Smooth muscle cell (in vitro differentiated cells): ENCODE data around the gene RGS12. TPM values are rescaled to one million over a fixed set of nuclear protein-coding genes. Genes with fewer than 3 reads are reported as not detected.

Experiments used
- DNase-seq: peaks from one replicate; lab custom pipeline; 2025; ENCODE audit not compliant: unreplicated experiment; lab: John Stamatoyannopoulos, UW
- H2AFZ ChIP-seq: fragments of 200-600 bp; sonication (generic); 2 replicates; pipeline ENCODE4 v1.6.0; 2016; ENCODE audit warnings: antibody characterized with exemption, low read depth, mild to moderate bottlenecking
- H3F3A ChIP-seq: fragments of 200-600 bp; sonication (generic); 2 replicates; pipeline ENCODE4 v1.6.0; 2017; ENCODE audit warnings: antibody characterized with exemption, low read depth
- H3K27ac ChIP-seq: fragments of 200-600 bp; sonication (generic); 2 replicates; pipeline ENCODE4 v1.5.1; 2016; ENCODE audit warnings: low read depth, mild to moderate bottlenecking
- H3K27me3 ChIP-seq: fragments of 200-600 bp; sonication (generic); 2 replicates; pipeline ENCODE4 v1.6.1; 2016; ENCODE audit warnings: low read depth, mild to moderate bottlenecking
- H3K36me3 ChIP-seq: fragments of 200-600 bp; sonication (generic); 2 replicates; pipeline ENCODE4 v1.5.1; 2016; ENCODE audit warnings: low read depth
- H3K4me1 ChIP-seq: fragments of 200-600 bp; sonication (generic); 2 replicates; pipeline ENCODE4 v1.5.1; 2016; ENCODE audit warnings: low read depth
- H3K4me2 ChIP-seq: fragments of 200-600 bp; sonication (generic); 2 replicates; pipeline ENCODE4 v1.6.0; 2016; ENCODE audit warnings: mild to moderate bottlenecking
- H3K4me3 ChIP-seq: fragments of 200-600 bp; sonication (generic); 2 replicates; pipeline ENCODE4 v1.5.1; 2016; ENCODE audit warnings: mild to moderate bottlenecking
- H3K79me2 ChIP-seq: fragments of 200-600 bp; sonication (generic); 2 replicates; pipeline ENCODE4 v1.6.0; 2016; ENCODE audit warnings: low read depth, mild to moderate bottlenecking
- H3K9ac ChIP-seq: fragments of 200-600 bp; sonication (generic); 2 replicates; pipeline ENCODE4 v1.6.0; 2016; ENCODE audit warnings: low read depth
- H3K9me3 ChIP-seq: fragments of 200-600 bp; sonication (generic); replicated peaks from 2 replicates; pipeline ENCODE4 v1.5.1; 2016; ENCODE audit warnings: low read depth
- H4K20me1 ChIP-seq: fragments of 200-600 bp; sonication (generic); 2 replicates; pipeline ENCODE4 v1.6.0; 2016; ENCODE audit warnings: low read depth
- CTCF ChIP-seq: fragments of 200-600 bp; sonication (generic); IDR thresholded peaks from 2 replicates; pipeline ENCODE4 v1.5.1; 2017; ENCODE audit warnings: borderline replicate concordance, mild to moderate bottlenecking, antibody characterized with exemption; ENCODE audit not compliant: insufficient read depth, poor library complexity, severe bottlenecking
- WGBS: methylation state at CpG from one replicate; pipeline ENCODE4 v1.1.7; 2016; ENCODE audit warnings: low lambda C conversion rate; 5-methylcytosine and 5-hydroxymethylcytosine counted together
- polyA plus RNA-seq: library from polyadenylated mRNA; unstranded; fragments of >200 nt; fragmentation: Nextera tagmentation; extraction: Ambion mirVana; gene quantifications from 2 replicates; pipeline ENCODE4 v1.2.1, GENCODE V29; 2016
- total RNA-seq: library from RNA; depleted of rRNA; stranded (reverse); fragments of >200 nt; gene quantifications from 2 replicates; pipeline ENCODE4 v1.2.3, GENCODE V29; 2014

RGS12 gene
- total and polyA plus RNA-seq, 2 experiments from 2014 or later: 20.5 to 28.5 TPM

DNA sequence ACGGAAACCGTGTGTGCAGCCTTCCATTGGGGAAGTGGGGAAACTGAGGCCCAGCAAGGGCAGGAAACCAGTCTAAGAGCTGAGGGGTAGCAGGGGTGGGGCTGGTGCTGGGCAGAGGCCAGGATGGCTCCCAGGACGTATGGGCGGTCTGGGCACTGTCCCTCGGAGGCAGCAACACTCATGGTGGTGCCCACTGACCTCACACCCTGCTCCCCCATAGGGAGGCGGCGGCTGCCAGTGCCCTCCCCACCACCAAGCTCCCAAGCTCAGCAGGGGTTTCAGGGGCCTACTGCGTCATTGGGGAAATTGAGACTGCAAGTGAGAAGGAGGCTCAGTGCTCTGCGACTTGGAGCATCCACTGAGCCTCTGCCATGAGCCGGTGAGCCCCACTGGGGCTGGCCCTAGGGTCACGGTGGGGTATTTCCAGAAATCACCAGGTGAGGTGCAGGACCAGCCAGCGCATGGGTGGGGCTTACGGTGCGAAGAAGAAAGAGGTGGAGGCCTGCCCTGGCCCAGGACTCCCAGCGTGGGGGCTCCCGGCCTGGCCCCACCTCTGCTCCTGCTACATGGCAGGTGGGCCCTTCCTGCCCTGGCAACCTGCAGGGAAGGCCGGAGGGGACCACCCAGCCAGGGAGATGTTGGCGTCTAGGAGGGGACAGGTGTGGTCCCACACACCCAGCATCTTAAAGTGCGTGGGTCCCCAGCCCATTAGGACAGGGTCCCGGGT is 42.9 kb upstream of the RGS12 start:
- no peaks in the 10 kb centered on the region for H3K27me3 ChIP-seq
- DNase-seq: no peak
- H3K27ac ChIP-seq: no peak overlapping the region
- H3K79me2 ChIP-seq: no peaks in the 10 kb centered on the region
- no peak for TF ChIP-seq CTCF
- H3K9me3 ChIP-seq: no peaks in the 10 kb centered on the region
- no peak overlapping the region for H3K4me3 ChIP-seq
- no peaks in the 10 kb centered on the region for H3K4me1 ChIP-seq
- H2AFZ ChIP-seq: no peak overlapping the region
- WGBS: 97% methylated on average over 20 of the region's 20 CpGs
- no peak overlapping the region for H3K9ac ChIP-seq
- no peaks in the 10 kb centered on the region for H3K36me3 ChIP-seq
- H4K20me1 ChIP-seq: no peaks in the 10 kb centered on the region
- H3F3A ChIP-seq: no peaks in the 10 kb centered on the region
- no peak overlapping the region for H3K4me2 ChIP-seq

DNA sequence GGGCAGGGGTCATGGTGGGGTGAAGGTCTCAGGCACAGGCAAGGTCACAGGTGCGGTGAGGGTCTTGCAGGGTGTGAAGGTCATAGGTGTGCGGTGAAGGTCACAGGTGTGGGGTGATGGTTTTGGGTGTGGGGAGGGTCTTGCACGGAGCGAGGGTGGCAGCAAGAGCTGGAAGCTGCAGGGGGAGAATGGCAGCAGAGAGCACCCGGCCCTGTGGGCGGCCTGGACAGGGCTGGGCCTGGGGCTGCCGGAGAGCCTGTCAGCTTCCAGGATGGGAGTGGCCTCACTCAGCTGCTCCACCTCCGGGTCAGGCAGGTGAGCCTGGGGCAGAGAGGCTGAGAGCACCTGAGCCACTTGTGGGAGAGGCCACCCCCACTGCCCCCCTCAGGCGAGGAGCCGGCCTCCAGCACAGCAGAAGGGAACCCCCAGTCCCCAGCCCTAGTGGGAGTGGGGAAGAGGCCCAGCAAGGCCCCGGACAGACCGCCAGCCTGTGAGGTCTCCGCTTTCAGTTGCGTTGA is 42.3 kb upstream of the RGS12 start:
- Histone ChIP-seq H3K4me1 (no peaks in the 10 kb centered on the region), H3K4me2 (no peak overlapping the region)
- WGBS: 87% methylated on average over 14 of the region's 14 CpGs

GRCh38 chr4:3250956-3251690 is 41.7 kb upstream of the RGS12 start:
- H2AFZ ChIP-seq: no peak overlapping the region
- WGBS: 89% methylated on average over 19 of the region's 19 CpGs
- H3K9ac ChIP-seq: no peak overlapping the region
- TF ChIP-seq CTCF: no peak
- no peak overlapping the region for H3K27ac ChIP-seq
- no peaks in the 10 kb centered on the region for H3K36me3 ChIP-seq
- no peak for DNase-seq
- H4K20me1 ChIP-seq: no peaks in the 10 kb centered on the region
- H3K9me3 ChIP-seq: no peaks in the 10 kb centered on the region
- no peaks in the 10 kb centered on the region for H3F3A ChIP-seq
- no peaks in the 10 kb centered on the region for H3K4me1 ChIP-seq
- H3K4me2 ChIP-seq: no peak overlapping the region
- H3K4me3 ChIP-seq: no peak overlapping the region
- H3K27me3 ChIP-seq: no peaks in the 10 kb centered on the region
- no peaks in the 10 kb centered on the region for H3K79me2 ChIP-seq

More for the DNA sequence above, 42.3 kb upstream of the RGS12 start:
- no peak overlapping the region for H3K27ac ChIP-seq
- H3K9me3 ChIP-seq: no peaks in the 10 kb centered on the region
- no peaks in the 10 kb centered on the region for H3K27me3 ChIP-seq
- H3K79me2 ChIP-seq: no peaks in the 10 kb centered on the region
- H2AFZ ChIP-seq: no peak overlapping the region
- H3K9ac ChIP-seq: no peak overlapping the region
- no peak overlapping the region for H3K4me3 ChIP-seq
- no peaks in the 10 kb centered on the region for H3K36me3 ChIP-seq
- DNase-seq: no peak
- no peaks in the 10 kb centered on the region for H3F3A ChIP-seq
- no peaks in the 10 kb centered on the region for H4K20me1 ChIP-seq
- no peak for TF ChIP-seq CTCF
